Activated naive CD4-positive, alpha-beta T cell treated with Interleukin-2 at 50 U/mL for 16 hours (primary cell): ENCODE data around the gene OMG.
"Not testable (repeated sequence)": the region's sequence is repeated elsewhere in the genome, so short reads cannot be mapped to it uniquely, and the experiment has no call there.

Experiments used
- DNase-seq: peaks from one replicate; pipeline ENCODE4 v3.0.0-alpha.2; 2020

The OMG gene

GRCh38 chr17:31297090-31297489 lies at the start of gene OMG:
Gene OMG (minus strand): TSS chr17:31297239. CDS start chr17:31296331, 908 bp downstream.
- DNase-seq, result no peak

- DNase-seq, result not testable (repeated sequence)
Observed at GRCh38 chr17:31345191-31345747, 48.2 kb upstream of the OMG start.

GRCh38 chr17:31339906-31340661 lies 43.0 kb upstream of the OMG start:
- no peak for DNase-seq

GRCh38 chr17:31329221-31329620 lies 32.2 kb upstream of the OMG start:
- DNase-seq, result no peak

- no peak for DNase-seq
Observed at GRCh38 chr17:31328160-31328535, 31.1 kb upstream of the OMG start.

GRCh38 chr17:31327534-31328159 lies 30.6 kb upstream of the OMG start:
- no peak for DNase-seq

GRCh38 chr17:31323551-31323950 lies 26.5 kb upstream of the OMG start:
- no peak for DNase-seq

- peak; percentile 12 for DNase-seq
Observed at GRCh38 chr17:31321966-31322365, 24.9 kb upstream of the OMG start.

- peak; percentile 81 for DNase-seq
Observed at GRCh38 chr17:31321481-31321880, 24.4 kb upstream of the OMG start, which contains the start of gene EVI2A. Gene EVI2A (minus strand): TSS chr17:31321622. CDS start chr17:31319013, 2,609 bp downstream.

GRCh38 chr17:31320791-31321190 lies 23.8 kb upstream of the OMG start:
- no peak for DNase-seq

- no peak for DNase-seq
Observed at GRCh38 chr17:31320241-31320640, 23.2 kb upstream of the OMG start.

GRCh38 chr17:31318851-31319661 lies 22.0 kb upstream of the OMG start:
- DNase-seq, result no peak

- DNase-seq, result peak; percentile 61
Observed at GRCh38 chr17:31318298-31318801, 21.3 kb upstream of the OMG start.

- DNase-seq, result no peak
Observed at GRCh38 chr17:31314782-31315100, 17.7 kb upstream of the OMG start.

GRCh38 chr17:31313982-31314781 lies 17.1 kb upstream of the OMG start, which contains the start of gene EVI2B:
Gene EVI2B (minus strand): TSS chr17:31314054. CDS start chr17:31305609, 8,445 bp downstream.
- DNase-seq, result no peak

- DNase-seq, result peak; percentile 44
Observed at GRCh38 chr17:31312223-31312622, 15.2 kb upstream of the OMG start.

- no peak for DNase-seq
Observed at GRCh38 chr17:31311526-31311925, 14.5 kb upstream of the OMG start.

GRCh38 chr17:31310886-31311285 lies 13.8 kb upstream of the OMG start:
- no peak for DNase-seq

GRCh38 chr17:31310260-31310659 lies 13.2 kb upstream of the OMG start:
- DNase-seq, result peak; percentile 34

- no peak for DNase-seq
Observed at GRCh38 chr17:31309556-31309955, 12.5 kb upstream of the OMG start.

- DNase-seq, result no peak
Observed at GRCh38 chr17:31308372-31309334, 11.6 kb upstream of the OMG start.
